H9 (cell line): ENCODE measurements around the gene ANKRD13B. TPM values are rescaled to one million over a fixed set of nuclear protein-coding genes. Genes with fewer than 3 reads are reported as not detected.

Experiments used
- DNase-seq: peaks from one replicate; pipeline ENCODE4 v3.0.0-alpha.2; 2017
- H2AFZ ChIP-seq: one replicate; pipeline ENCODE4 v1.6.1; 2013; ENCODE audit warnings: mild to moderate bottlenecking, low read length, control low read depth, moderate library complexity
- H2AK5ac ChIP-seq: 2 replicates; pipeline ENCODE4 v1.6.1; 2013; ENCODE audit warnings: low read length, control low read depth, mixed read lengths; ENCODE audit not compliant: insufficient read length
- H2BK120ac ChIP-seq: one replicate; pipeline ENCODE4 v1.6.1; 2013; ENCODE audit warnings: low read depth, mild to moderate bottlenecking, low read length, control low read depth, inconsistent platforms; ENCODE audit not compliant: poor library complexity, severe bottlenecking
- H2BK12ac ChIP-seq: 2 replicates; pipeline ENCODE4 v1.6.1; 2013; ENCODE audit warnings: low read length, control low read depth, mixed read lengths, low read depth; ENCODE audit not compliant: insufficient read length
- H2BK15ac ChIP-seq: 2 replicates; pipeline ENCODE4 v1.6.1; 2013; ENCODE audit warnings: low read depth, low read length, control low read depth
- H2BK20ac ChIP-seq: one replicate; pipeline ENCODE4 v1.6.1; 2013; ENCODE audit warnings: low read depth, mild to moderate bottlenecking, low read length, control low read depth, inconsistent platforms; ENCODE audit not compliant: poor library complexity, severe bottlenecking
- H2BK5ac ChIP-seq: 2 replicates; pipeline ENCODE4 v1.6.1; 2013; ENCODE audit warnings: low read length, control low read depth, mixed read lengths; ENCODE audit not compliant: insufficient read length
- H3K14ac ChIP-seq: 2 replicates; pipeline ENCODE4 v1.6.1; 2013; ENCODE audit warnings: low read length, control low read depth; ENCODE audit not compliant: insufficient read depth
- H3K18ac ChIP-seq: 2 replicates; pipeline ENCODE4 v1.6.1; 2013; ENCODE audit warnings: low read depth, mild to moderate bottlenecking, mixed read lengths, low read length, control low read depth; ENCODE audit not compliant: insufficient read length
- H3K23ac ChIP-seq: 2 replicates; pipeline ENCODE4 v1.6.1; 2013; ENCODE audit warnings: low read length, control low read depth, mixed read lengths, low read depth; ENCODE audit not compliant: insufficient read length
- H3K23me2 ChIP-seq: 2 replicates; pipeline ENCODE4 v1.6.1; 2013; ENCODE audit warnings: low read depth, mild to moderate bottlenecking, mixed read lengths, low read length, control low read depth; ENCODE audit not compliant: insufficient read length, poor library complexity, severe bottlenecking
- H3K27ac ChIP-seq: 2 replicates; pipeline ENCODE4 v1.5.1; 2013; ENCODE audit warnings: low read length, control low read depth, mixed read lengths, low read depth; ENCODE audit not compliant: insufficient read length
- H3K27me3 ChIP-seq: 2 replicates; pipeline ENCODE4 v1.6.1; 2013; ENCODE audit warnings: low read length, control low read depth, inconsistent platforms; ENCODE audit not compliant: insufficient read depth
- H3K4ac ChIP-seq: 2 replicates; pipeline ENCODE4 v1.6.1; 2013; ENCODE audit warnings: low read depth, mild to moderate bottlenecking, control low read depth, inconsistent platforms, low read length, moderate library complexity
- H3K4me1 ChIP-seq: 2 replicates; pipeline ENCODE4 v1.6.1; 2013; ENCODE audit warnings: low read length, control low read depth, inconsistent platforms; ENCODE audit not compliant: insufficient read depth
- H3K4me2 ChIP-seq: 2 replicates; pipeline ENCODE4 v1.6.1; 2013; ENCODE audit warnings: low read length, control low read depth, mixed read lengths; ENCODE audit not compliant: insufficient read length, insufficient read depth
- H3K56ac ChIP-seq: 2 replicates; pipeline ENCODE4 v1.6.1; 2013; ENCODE audit warnings: low read depth, mild to moderate bottlenecking, mixed read lengths, low read length, control low read depth; ENCODE audit not compliant: insufficient read length
- H3K79me1 ChIP-seq: 2 replicates; pipeline ENCODE4 v1.6.1; 2013; ENCODE audit warnings: low read depth, mild to moderate bottlenecking, moderate library complexity, low read length, control low read depth, inconsistent platforms; ENCODE audit not compliant: insufficient read depth, poor library complexity, severe bottlenecking
- H3K79me2 ChIP-seq: 2 replicates; pipeline ENCODE4 v1.6.1; 2013; ENCODE audit warnings: low read length, control low read depth, inconsistent platforms; ENCODE audit not compliant: insufficient read depth
- H3K9ac ChIP-seq: 2 replicates; pipeline ENCODE4 v1.6.1; 2013; ENCODE audit warnings: low read length, control low read depth, mixed read lengths; ENCODE audit not compliant: insufficient read length; ENCODE audit errors: extremely low read depth
- H3K9me3 ChIP-seq: one replicate; pipeline ENCODE4 v1.6.1; 2013; ENCODE audit warnings: low read depth, low read length, inconsistent platforms; ENCODE audit not compliant: control insufficient read depth
- H3T11ph ChIP-seq: one replicate; pipeline ENCODE4 v1.6.1; 2013; ENCODE audit warnings: mild to moderate bottlenecking, low read length, control low read depth, inconsistent platforms
- H4K20me1 ChIP-seq: one replicate; pipeline ENCODE4 v1.6.1; 2013; ENCODE audit not compliant: control insufficient read depth, insufficient read length, insufficient read depth
- H4K5ac ChIP-seq: 2 replicates; pipeline ENCODE4 v1.6.1; 2013; ENCODE audit warnings: low read depth, mild to moderate bottlenecking, mixed read lengths, low read length, control low read depth; ENCODE audit not compliant: insufficient read length
- H4K8ac ChIP-seq: replicated peaks from 2 replicates; pipeline ENCODE4 v1.6.1; 2013; ENCODE audit warnings: low read length, control low read depth, mixed read lengths, low read depth; ENCODE audit not compliant: insufficient read length
- H4K91ac ChIP-seq: 2 replicates; pipeline ENCODE4 v1.6.1; 2013; ENCODE audit warnings: low read depth, mild to moderate bottlenecking, moderate library complexity, mixed read lengths, low read length, control low read depth; ENCODE audit not compliant: insufficient read length
- H3K27ac Mint-ChIP-seq, 3 experiments: 2 replicates in 2 of 3; 3 replicates in 1 of 3; pipeline ENCODE4 v1.8.0; 2020 to 2021; ENCODE audit warnings: mixed read lengths in 3 of 3, mild to moderate bottlenecking in 1 of 3, moderate library complexity in 1 of 3
- H3K27me3 Mint-ChIP-seq: 2 replicates; pipeline ENCODE4 v1.8.0; 2021; ENCODE audit warnings: low read depth, mild to moderate bottlenecking, moderate library complexity, mixed read lengths
- H3K36me3 Mint-ChIP-seq, 3 experiments: 2 replicates in 2 of 3; 3 replicates in 1 of 3; pipeline ENCODE4 v1.8.0; 2020 to 2021; ENCODE audit warnings: low read depth in 3 of 3, mixed read lengths in 3 of 3; ENCODE audit not compliant: insufficient read depth in 1 of 3
- H3K4me1 Mint-ChIP-seq, 2 experiments: 2 replicates each; pipeline ENCODE4 v1.8.0; 2020; ENCODE audit warnings: mixed read lengths in 2 of 2
- H3K4me3 Mint-ChIP-seq, 2 experiments: 2 replicates in 1 of 2; 3 replicates in 1 of 2; pipeline ENCODE4 v1.8.0; 2020 to 2021; ENCODE audit warnings: mild to moderate bottlenecking in 2 of 2, mixed read lengths in 2 of 2, moderate library complexity in 1 of 2
- H3K9me3 Mint-ChIP-seq, 2 experiments: 2 replicates in 1 of 2; 3 replicates in 1 of 2; pipeline ENCODE4 v1.8.0; 2020; ENCODE audit warnings: mild to moderate bottlenecking in 2 of 2, mixed read lengths in 2 of 2, moderate library complexity in 1 of 2
- WGBS: extraction: QIAGEN DNeasy Blood & Tissue Kit; methylation state at CpG from one replicate; pipeline ENCODE4 v1.1.7; 2013; ENCODE audit warnings: missing lambda C conversion rate, low lambda C conversion rate, mixed read lengths; ENCODE audit not compliant: insufficient read length; ENCODE audit errors: extremely low coverage; 5-methylcytosine and 5-hydroxymethylcytosine counted together
- total RNA-seq: library from RNA; stranded (reverse); gene quantifications from 2 replicates; pipeline ENCODE4 v1.2.1, GENCODE V29; 2021
- TF ChIP-seq, protein P1 (sequence below): fragments of 200-600 bp; sonication (generic); conservative IDR thresholded peaks from 3 replicates; pipeline ENCODE4 v1.8.0; 2021; ENCODE audit warnings: antibody characterized with exemption, mild to moderate bottlenecking

The ANKRD13B gene
- total RNA-seq, 1 experiment from 2014 or later = 24.2 TPM

DNA sequence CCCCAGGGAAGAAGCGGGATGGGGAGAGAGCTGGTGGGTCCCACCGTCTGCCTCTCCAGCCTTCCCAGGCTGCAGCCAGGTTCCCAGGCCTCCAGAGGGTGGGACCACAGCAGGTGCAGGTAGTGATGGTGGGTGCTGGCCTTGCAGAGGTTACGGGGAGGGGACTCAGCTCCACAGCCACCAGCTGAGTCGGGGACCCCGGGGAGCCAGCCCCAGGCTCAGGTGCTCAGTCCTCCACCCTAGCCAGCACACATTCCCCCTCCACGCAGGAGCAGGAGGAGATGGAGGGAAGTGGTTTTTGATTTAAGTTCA is 19.4 kb upstream of the ANKRD13B start:
- Histone ChIP-seq H2BK12ac (no peak overlapping the region), H4K91ac (no peak overlapping the region), H3K23me2 (peaks cover 9% of the 10 kb centered on the region), H3K27ac (no peak overlapping the region), H3K79me1 (no peaks in the 10 kb centered on the region), H3K14ac (no peak overlapping the region), H2AFZ (no peak overlapping the region), H3K18ac (no peak overlapping the region), H3K4ac (no peak overlapping the region), H4K5ac (no peak overlapping the region), H2AK5ac (no peak overlapping the region), H2BK120ac (no peak overlapping the region), H2BK5ac (no peak overlapping the region), H3K4me1 (no peaks in the 10 kb centered on the region), H3K27me3 (no peaks in the 10 kb centered on the region; the same call in 1 of the 2 replicates), H4K20me1 (peaks cover 2% of the 10 kb centered on the region), H3K9ac (no peak overlapping the region), H4K8ac (no peak overlapping the region), H2BK20ac (no peak overlapping the region), H3K79me2 (no peaks in the 10 kb centered on the region), H3K4me2 (no peak overlapping the region), H2BK15ac (no peak overlapping the region), H3K23ac (no peak overlapping the region), H3K56ac (no peak overlapping the region), H3T11ph (no peak overlapping the region), H3K9me3 (no peaks in the 10 kb centered on the region)
- no peak overlapping the region; a peak in 1 of 5 replicates for H3K4me3 Mint-ChIP-seq
- peaks cover 10 to 46% (median 36%) of the 10 kb centered on the region in 3 experiments; a peak in 6 of 7 replicates for H3K36me3 Mint-ChIP-seq
- peaks cover 14% of the 10 kb centered on the region for H3K27me3 Mint-ChIP-seq
- peaks cover 6 to 15% of the 10 kb centered on the region in 2 experiments for H3K4me1 Mint-ChIP-seq
- WGBS = no CpG with 5 or more reads among the region's 6 CpGs
- peak overlapping the region in 2 of 3 experiments; percentile 28 to 55; a peak in 1 of 7 replicates for H3K27ac Mint-ChIP-seq
- peak; percentile 30 for DNase-seq
- no peaks in the 10 kb centered on the region for H3K9me3 Mint-ChIP-seq
- TF ChIP-seq, protein P1, sequence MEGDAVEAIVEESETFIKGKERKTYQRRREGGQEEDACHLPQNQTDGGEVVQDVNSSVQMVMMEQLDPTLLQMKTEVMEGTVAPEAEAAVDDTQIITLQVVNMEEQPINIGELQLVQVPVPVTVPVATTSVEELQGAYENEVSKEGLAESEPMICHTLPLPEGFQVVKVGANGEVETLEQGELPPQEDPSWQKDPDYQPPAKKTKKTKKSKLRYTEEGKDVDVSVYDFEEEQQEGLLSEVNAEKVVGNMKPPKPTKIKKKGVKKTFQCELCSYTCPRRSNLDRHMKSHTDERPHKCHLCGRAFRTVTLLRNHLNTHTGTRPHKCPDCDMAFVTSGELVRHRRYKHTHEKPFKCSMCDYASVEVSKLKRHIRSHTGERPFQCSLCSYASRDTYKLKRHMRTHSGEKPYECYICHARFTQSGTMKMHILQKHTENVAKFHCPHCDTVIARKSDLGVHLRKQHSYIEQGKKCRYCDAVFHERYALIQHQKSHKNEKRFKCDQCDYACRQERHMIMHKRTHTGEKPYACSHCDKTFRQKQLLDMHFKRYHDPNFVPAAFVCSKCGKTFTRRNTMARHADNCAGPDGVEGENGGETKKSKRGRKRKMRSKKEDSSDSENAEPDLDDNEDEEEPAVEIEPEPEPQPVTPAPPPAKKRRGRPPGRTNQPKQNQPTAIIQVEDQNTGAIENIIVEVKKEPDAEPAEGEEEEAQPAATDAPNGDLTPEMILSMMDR = no peak
